MM.1S (cell line): ENCODE data around the gene FREM1.

Experiments
- DNase-seq: peaks from one replicate; pipeline ENCODE4 v3.0.0-alpha.2; 2015
- H2AFZ ChIP-seq: fragments of 300-600 bp; sonication (generic); 2 replicates; pipeline ENCODE4 v1.6.0; 2016; ENCODE audit warnings: antibody characterized with exemption, low read length
- H3F3A ChIP-seq: fragments of 300-600 bp; sonication (generic); 2 replicates; pipeline ENCODE4 v1.6.1; 2016; ENCODE audit warnings: mild to moderate bottlenecking, antibody characterized with exemption, low read length, moderate library complexity, mixed read lengths; ENCODE audit not compliant: insufficient read depth
- H3K27ac ChIP-seq: fragments of 300-600 bp; sonication (generic); 2 replicates; pipeline ENCODE4 v1.5.1; 2016; ENCODE audit warnings: mild to moderate bottlenecking, low read length
- H3K27me3 ChIP-seq: fragments of 300-600 bp; sonication (generic); replicated peaks from 2 replicates; pipeline ENCODE4 v1.6.0; 2016; ENCODE audit warnings: low read length; ENCODE audit not compliant: insufficient read depth
- H3K36me3 ChIP-seq: fragments of 300-600 bp; sonication (generic); replicated peaks from 2 replicates; pipeline ENCODE4 v1.6.1; 2016; ENCODE audit warnings: mild to moderate bottlenecking, low read length, mixed read lengths; ENCODE audit not compliant: insufficient read depth
- H3K4me1 ChIP-seq: fragments of 300-600 bp; sonication (generic); 2 replicates; pipeline ENCODE4 v1.6.1; 2016; ENCODE audit warnings: low read length, mixed read lengths
- H3K4me2 ChIP-seq: fragments of 300-600 bp; sonication (generic); 2 replicates; pipeline ENCODE4 v1.6.0; 2016; ENCODE audit warnings: low read depth, low read length
- H3K4me3 ChIP-seq: fragments of 300-600 bp; sonication (generic); 2 replicates; pipeline ENCODE4 v1.5.1; 2016; ENCODE audit warnings: low read length, mixed read lengths
- H3K79me2 ChIP-seq: fragments of 300-600 bp; sonication (generic); 2 replicates; pipeline ENCODE4 v1.6.1; 2016; ENCODE audit warnings: mixed run types, low read length, mixed read lengths
- H3K9ac ChIP-seq: fragments of 300-600 bp; sonication (generic); 2 replicates; pipeline ENCODE4 v1.6.1; 2016; ENCODE audit warnings: low read length, mixed read lengths
- H3K9me2 ChIP-seq: fragments of 300-600 bp; sonication (generic); replicated peaks from 2 replicates; pipeline ENCODE4 v1.6.1; 2016; ENCODE audit warnings: mild to moderate bottlenecking, low read length, mixed read lengths; ENCODE audit not compliant: insufficient read depth
- H3K9me3 ChIP-seq: fragments of 300-600 bp; sonication (generic); replicated peaks from 2 replicates; pipeline ENCODE4 v1.6.1; 2016; ENCODE audit warnings: mild to moderate bottlenecking, low read length, mixed read lengths; ENCODE audit not compliant: insufficient read depth
- H4K20me1 ChIP-seq: fragments of 300-600 bp; sonication (generic); 2 replicates; pipeline ENCODE4 v1.6.1; 2016; ENCODE audit warnings: mild to moderate bottlenecking, low read length, moderate library complexity, mixed read lengths; ENCODE audit not compliant: insufficient read depth
- CTCF ChIP-seq: fragments of 300-600 bp; sonication (generic); IDR thresholded peaks from 2 replicates; pipeline ENCODE4 v1.5.1; 2016; ENCODE audit warnings: antibody characterized with exemption, low read length, mixed read lengths
- EZH2 ChIP-seq: fragments of 300-600 bp; sonication (generic); optimal IDR thresholded peaks from 2 replicates; pipeline ENCODE3; 2017; ENCODE audit warnings: low read depth, mild to moderate bottlenecking, antibody characterized with exemption, low read length, mixed read lengths
- EZH2phosphoT487 ChIP-seq: fragments of 300-600 bp; sonication (generic); IDR thresholded peaks from 2 replicates; pipeline ENCODE4 v1.6.1; 2018; ENCODE audit warnings: antibody characterized with exemption, low read length

FREM1 gene

GRCh38 chr9:14888875-14889274 lies 21.4 kb downstream of the FREM1 start:
- Histone ChIP-seq H3K27me3 (no peaks in the 10 kb centered on the region), H3K27ac (no peak overlapping the region), H3K4me1 (no peaks in the 10 kb centered on the region), H3K4me2 (no peak overlapping the region), H3K9me3 (no peaks in the 10 kb centered on the region), H3F3A (no peaks in the 10 kb centered on the region), H2AFZ (no peak overlapping the region), H4K20me1 (no peaks in the 10 kb centered on the region), H3K9me2 (no peaks in the 10 kb centered on the region), H3K9ac (no peak overlapping the region), H3K79me2 (no peaks in the 10 kb centered on the region), H3K36me3 (no peaks in the 10 kb centered on the region), H3K4me3 (no peak overlapping the region)
- DNase-seq, result no peak
- TF ChIP-seq EZH2phosphoT487, result no peak
- no peak for TF ChIP-seq EZH2
- TF ChIP-seq CTCF, result no peak

GRCh38 chr9:14888272-14888671 lies 22.0 kb downstream of the FREM1 start:
- no peak for DNase-seq
- TF ChIP-seq EZH2phosphoT487 (no peak), CTCF (no peak), EZH2 (no peak)
- no peaks in the 10 kb centered on the region for H4K20me1 ChIP-seq
- H3K27ac ChIP-seq, result no peak overlapping the region
- no peaks in the 10 kb centered on the region for H3F3A ChIP-seq
- H3K36me3 ChIP-seq, result no peaks in the 10 kb centered on the region
- H3K9ac ChIP-seq, result no peak overlapping the region
- H3K9me2 ChIP-seq, result no peaks in the 10 kb centered on the region
- no peaks in the 10 kb centered on the region for H3K9me3 ChIP-seq
- H3K4me3 ChIP-seq, result no peak overlapping the region
- H2AFZ ChIP-seq, result no peak overlapping the region
- no peaks in the 10 kb centered on the region for H3K4me1 ChIP-seq
- H3K79me2 ChIP-seq, result no peaks in the 10 kb centered on the region
- no peak overlapping the region for H3K4me2 ChIP-seq
- H3K27me3 ChIP-seq, result no peaks in the 10 kb centered on the region

GRCh38 chr9:14887149-14887548 lies 23.1 kb downstream of the FREM1 start:
- Histone ChIP-seq H4K20me1 (no peaks in the 10 kb centered on the region), H3K36me3 (no peaks in the 10 kb centered on the region), H3K9ac (no peak overlapping the region), H3K79me2 (no peaks in the 10 kb centered on the region), H2AFZ (no peak overlapping the region), H3K27me3 (no peaks in the 10 kb centered on the region), H3K4me3 (no peak overlapping the region), H3K9me2 (no peaks in the 10 kb centered on the region), H3K4me2 (no peak overlapping the region), H3F3A (no peaks in the 10 kb centered on the region), H3K27ac (no peak overlapping the region), H3K9me3 (no peaks in the 10 kb centered on the region), H3K4me1 (no peaks in the 10 kb centered on the region)
- DNase-seq, result no peak
- TF ChIP-seq EZH2, result no peak
- no peak for TF ChIP-seq EZH2phosphoT487
- TF ChIP-seq CTCF, result no peak
